GM19455 (cell line): ENCODE results near the gene XKR8.

Experiments used
- ATAC-seq: cut with Tn5 transposase; IDR thresholded peaks from one replicate; pipeline ENCODE4 v1.9.1; 2021; ENCODE audit not compliant: unreplicated experiment

XKR8 gene, protein sequence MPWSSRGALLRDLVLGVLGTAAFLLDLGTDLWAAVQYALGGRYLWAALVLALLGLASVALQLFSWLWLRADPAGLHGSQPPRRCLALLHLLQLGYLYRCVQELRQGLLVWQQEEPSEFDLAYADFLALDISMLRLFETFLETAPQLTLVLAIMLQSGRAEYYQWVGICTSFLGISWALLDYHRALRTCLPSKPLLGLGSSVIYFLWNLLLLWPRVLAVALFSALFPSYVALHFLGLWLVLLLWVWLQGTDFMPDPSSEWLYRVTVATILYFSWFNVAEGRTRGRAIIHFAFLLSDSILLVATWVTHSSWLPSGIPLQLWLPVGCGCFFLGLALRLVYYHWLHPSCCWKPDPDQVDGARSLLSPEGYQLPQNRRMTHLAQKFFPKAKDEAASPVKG

DNA sequence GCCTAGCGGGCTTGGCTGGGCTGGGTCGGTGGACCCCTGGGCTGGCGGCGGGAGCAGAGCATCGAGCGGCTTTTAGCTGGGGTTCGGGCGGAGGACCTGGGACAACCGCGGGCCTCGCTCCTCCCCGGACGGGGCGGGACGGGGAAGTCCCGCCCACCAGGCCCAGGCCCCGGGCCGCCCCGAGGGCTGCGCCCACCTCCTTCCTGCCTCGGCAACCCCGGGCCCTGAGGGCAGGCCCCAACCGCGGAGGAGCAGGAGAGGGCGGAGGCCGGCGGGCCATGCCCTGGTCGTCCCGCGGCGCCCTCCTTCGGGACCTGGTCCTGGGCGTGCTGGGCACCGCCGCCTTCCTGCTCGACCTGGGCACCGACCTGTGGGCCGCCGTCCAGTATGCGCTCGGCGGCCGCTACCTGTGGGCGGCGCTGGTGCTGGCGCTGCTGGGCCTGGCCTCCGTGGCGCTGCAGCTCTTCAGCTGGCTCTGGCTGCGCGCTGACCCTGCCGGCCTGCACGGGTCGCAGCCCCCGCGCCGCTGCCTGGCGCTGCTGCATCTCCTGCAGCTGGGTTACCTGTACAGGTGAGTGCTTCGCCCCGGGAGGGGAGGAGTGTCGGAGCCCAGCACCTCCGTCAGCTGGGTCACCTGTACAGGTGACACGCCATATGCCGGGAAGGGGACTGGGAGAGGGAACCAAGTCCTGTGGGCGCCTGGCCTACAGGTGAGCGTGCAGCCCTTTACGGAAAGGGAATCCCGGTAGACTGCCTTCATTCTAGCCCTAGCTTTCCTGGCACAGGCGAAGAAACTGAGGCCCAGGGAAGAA is at the start of gene XKR8:
TSS of gene XKR8 (plus strand) at position 182 of the 812 bp plus-strand sequence. CDS start at position 279, 97 bp downstream.
- ATAC-seq: peak; percentile 91

DNA sequence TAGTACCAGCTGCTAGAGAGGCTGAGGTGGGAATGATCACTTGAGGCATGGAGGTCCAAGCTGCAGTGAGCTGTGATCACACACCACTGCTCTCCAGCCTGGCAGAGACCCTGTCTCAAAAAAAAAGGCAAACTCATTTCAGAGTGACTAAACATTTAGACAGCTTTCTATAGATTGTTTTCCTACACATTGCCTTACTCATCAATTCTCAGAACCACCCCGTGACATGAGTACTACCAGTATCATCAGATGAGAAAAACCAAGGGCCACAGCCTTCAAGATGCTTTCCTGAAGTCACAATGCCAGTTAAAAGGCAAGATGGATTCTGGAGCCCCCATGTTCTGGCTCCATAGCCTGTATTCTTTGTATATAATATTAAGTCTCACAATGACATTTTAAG is 47.3 kb upstream of the XKR8 start:
- ATAC-seq: no peak

DNA sequence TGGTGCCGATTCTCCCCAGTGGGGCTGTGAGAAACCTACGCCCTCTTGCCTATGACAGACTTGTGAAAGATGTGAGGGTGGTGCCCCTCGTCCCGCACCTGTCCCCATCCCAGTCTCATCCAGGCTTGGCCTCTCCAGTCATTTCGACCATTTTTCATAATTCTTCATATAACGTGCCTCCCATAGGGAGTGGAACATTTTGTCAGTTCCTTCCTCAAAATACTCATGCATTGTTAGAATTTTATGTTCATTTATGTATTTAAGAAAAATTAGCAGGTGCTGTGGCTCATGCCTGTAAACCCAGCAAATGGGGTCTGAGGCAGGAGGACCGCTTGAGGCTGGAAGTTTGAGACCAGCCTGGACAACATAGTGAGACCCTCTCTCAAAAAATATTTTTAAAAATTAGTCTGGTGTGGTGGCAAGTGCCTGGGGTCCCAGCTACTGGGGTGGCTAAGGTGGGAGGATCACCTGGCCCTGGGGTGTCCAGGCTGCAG is 44.6 kb upstream of the XKR8 start:
- ATAC-seq: no peak

DNA sequence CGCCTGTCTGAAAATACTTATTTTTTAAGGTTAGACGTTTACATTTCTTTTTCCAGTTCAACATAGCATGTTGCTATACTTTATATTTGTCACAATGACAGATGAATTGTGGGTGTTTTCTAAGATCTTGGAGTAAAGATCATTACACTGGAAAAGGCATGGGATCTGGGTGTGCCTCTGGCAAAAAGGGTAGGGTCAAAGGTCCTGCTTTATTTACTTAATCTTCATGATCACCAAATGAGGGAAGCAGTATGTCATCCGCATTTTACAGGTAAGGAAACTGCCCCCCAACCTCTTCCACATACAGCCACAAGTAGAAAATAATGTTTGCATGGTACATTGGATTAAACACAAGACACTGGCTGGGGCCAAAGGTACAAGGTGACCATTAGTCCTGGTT is 37.5 kb upstream of the XKR8 start:
- ATAC-seq: no peak

DNA sequence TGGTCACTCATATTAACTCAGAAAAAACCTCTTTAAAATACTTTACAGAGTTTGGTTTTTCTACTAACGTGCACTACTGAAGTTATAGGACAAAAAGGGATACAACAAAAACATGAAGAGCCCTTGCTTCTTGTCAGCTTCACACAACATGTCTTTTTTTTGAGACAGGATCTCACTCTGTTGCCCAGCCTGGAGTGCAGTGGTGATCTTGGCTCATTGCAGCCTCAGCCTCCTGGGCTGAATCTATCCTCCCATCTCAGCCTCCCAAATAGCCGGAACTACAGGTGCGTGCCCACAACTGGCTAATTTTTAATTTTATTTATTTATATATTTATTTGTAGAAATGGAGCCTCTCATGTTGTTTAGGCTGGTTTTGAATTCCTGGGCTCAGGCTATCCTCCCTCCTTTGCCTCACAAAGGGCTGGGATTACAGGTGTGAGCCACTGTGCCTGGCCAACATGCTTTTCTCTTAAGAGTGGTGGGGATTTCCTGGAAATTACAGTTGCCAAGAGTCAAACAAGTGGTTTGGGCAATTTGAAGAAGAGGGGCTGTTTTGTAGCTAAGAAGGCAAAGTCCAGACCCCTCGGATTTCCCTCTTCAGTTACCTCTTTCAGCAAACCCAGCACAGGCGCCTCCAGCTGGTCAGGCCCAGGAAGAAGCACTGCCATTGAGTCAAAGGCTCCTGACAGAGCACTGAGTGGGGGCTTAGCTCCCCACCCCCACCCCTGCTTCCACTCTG is 31.4 kb upstream of the XKR8 start:
- ATAC-seq: no peak

DNA sequence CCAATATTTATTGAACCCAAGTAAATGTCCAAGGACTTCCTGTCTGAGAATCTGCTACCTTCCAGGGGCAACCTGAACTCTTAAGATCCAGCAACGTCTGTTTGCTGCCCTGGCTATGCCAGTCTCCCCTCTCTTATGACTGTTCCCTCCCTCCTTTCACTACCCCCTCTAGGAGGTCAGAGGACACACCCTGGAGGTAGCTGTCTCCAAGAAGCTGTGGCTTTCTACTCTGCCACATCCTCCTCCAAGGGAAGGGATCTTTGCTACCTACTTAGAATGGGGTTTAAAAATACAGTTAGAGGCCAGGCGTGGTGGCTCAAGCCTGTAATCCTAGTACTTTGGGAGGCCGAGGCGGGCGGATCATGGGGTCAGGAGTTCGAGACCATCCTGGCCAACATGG is 28.6 kb upstream of the XKR8 start:
- no peak for ATAC-seq

DNA sequence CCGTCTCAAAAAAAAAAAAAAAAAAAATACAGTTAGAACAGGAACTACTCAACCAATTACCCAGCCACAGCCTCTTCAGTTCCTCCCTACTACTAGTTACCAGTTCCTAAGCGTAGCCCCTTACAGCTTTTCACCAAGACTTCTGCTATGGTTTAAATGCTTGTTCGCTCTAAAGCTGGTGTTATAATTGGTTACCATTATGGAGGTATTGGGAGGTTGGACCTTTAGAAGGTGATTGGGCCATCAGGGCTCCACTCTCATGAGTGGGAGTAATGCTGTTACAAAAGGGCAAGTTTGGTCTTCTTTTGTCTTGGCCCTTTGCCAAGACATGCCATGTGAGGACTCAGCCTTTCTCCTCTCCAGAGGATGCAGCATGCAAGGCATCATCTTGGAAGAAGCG is 28.0 kb upstream of the XKR8 start:
- no peak for ATAC-seq

DNA sequence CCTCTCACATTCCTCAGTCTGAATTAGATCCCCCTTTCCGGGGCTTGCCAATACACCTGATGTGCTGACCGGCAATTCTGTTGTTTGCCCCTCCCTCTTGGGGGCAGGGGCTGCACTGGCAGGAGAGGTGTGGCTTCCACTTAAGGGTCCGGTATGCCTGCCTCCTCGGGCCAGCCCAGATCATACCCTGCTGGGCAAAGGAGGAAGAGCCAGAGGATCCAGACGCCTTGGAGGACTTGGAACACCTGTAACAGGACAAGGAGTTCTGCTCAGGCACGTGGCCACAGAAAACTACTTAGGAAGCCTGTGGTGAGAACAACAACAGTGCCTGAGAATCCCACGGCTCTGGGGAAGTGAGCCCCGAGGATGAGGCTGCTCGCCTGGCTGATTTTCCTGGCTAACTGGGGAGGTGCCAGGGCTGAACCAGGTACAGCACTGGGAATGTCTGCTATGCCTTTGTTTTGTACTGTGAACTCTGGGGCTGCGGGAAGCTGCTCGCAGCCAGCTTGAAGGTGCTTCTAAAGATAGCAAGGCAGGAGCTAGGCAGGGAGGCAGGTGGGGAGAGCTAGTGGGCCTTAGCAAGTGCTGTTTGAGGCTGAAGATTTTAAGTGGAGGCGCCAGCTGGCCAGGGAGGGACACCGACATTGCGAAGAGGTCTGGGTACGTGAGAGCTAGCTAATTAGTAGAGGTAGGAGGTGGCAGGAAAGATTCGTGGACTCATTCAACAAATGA is 24.8 kb upstream of the XKR8 start, which contains the start of gene SMPDL3B:
TSS of gene SMPDL3B (plus strand) at position 183 of the 732 bp plus-strand sequence. CDS start at position 367, 184 bp downstream.
- no peak for ATAC-seq

DNA sequence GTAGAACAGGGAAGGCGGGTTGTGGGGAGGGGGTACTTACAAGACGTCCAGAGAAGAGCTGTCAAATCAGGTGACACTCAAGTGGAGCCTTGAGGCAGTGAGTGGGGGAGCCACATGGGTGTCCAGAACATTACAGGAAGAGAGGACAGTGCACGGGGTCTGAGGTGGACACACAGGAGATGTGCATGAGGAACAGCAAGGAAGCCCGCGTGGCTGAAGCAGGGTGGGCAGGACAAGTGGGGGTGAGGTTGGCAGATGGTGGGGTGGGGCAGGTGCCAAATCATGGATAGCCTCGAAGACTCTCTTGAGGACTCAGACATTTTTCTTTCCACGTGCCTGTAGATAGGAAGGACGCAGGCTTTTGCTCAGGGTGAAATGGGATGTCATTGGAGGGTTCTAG is 24.1 kb upstream of the XKR8 start:
- no peak for ATAC-seq

DNA sequence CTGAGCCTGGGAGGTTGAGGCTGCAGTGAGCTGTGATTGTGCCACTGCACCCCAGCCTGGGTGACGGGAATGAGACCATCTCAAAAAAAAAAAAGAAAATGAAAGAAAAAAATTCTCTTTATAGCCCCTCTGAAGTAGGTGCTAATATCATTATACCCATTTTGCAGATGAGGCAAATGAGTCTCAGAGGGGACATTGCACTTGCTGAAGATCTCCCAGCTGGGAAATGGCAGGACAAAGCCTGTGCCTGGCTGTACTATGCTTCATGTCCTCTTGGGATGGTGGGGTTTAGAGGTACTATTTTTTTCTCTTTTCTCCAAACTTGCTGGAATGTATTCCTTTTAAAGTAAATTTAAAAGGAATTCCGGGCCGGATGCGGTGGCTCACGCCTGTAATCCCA is 23.4 kb upstream of the XKR8 start:
- ATAC-seq: no peak

DNA sequence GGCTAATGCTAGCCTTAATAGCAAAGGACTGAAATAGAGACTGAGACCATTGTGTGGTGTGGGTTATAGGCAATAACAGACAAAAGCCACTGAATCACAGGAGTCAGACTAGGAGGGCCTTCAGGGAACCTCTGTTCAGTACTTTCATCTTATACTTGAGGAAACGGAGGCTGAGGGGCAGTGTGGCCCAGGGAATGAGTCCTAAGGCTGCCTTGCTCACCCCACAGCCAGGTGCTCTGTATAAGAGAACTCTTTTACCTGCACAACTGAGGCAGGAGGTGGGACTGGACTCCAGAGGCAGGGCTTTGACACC is 22.3 kb upstream of the XKR8 start:
- no peak for ATAC-seq

DNA sequence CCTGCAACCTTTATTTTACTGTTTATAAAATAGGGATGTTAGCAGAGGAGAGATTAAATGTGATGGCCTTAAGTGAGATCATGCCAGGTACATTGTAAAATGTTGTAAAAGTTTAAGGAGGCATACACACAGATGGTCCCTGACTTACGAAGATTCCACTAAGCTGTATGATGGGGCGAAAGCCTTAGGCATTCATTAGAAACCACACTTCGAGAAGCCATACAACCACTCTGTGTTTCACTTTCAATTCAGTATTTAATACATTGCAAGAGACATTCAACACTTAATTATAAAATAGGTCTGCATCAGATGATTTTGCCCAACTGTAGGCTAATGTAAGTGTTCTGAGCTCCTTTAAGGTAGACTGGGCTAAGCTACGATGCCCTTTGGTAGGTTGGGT is 21.3 kb upstream of the XKR8 start:
- ATAC-seq: no peak

DNA sequence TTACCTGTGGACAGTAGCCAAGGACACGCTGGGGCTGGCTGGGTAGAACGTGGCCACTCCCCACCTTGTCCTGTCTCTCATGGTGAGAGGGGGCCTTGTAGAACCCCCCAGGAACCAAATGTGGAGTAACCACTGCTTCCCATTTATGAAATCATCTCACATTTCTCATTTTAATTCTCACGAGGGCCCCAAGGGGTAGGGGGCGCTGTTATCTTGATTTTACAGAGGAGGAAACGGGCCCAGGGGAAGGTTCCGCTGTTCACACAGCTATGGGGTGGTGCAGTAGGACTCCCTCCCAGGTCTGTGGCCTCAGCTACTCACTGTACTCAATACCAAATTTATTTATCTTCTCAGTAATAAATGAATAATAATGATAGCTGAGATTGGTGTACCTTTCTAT is 19.5 kb upstream of the XKR8 start:
- no peak for ATAC-seq

DNA sequence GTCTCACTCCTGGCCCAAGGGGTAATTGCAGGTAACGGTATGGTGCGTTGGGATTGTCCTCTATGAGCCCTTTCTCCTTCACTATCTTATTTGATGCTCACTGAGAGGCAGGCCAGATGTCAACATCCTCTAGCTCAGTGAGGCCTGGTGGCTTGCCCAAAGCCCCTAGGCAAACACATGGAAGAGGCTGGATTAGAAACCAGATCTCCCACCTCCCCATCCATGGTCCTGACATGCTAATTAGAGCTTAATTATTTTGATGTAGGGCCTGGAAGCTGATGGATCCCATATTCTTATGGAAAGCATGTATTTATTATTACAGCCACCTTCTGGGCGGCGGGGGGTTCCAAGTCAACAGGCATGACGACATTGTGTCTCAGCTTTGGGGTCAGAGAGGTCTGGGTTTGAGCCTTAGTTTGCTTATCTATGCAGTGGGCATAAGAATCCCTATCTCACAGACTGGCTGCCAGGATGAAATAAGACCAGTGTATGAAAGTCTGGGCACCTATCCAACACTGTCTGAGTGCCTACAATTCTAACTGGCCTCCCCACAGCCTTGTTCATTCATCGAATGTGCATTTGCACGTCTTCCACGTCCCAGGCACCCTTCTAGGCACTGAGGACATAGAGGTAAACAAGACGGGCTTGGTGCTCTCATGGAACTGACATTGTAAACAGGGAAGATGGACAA is 18.8 kb upstream of the XKR8 start:
- no peak for ATAC-seq

DNA sequence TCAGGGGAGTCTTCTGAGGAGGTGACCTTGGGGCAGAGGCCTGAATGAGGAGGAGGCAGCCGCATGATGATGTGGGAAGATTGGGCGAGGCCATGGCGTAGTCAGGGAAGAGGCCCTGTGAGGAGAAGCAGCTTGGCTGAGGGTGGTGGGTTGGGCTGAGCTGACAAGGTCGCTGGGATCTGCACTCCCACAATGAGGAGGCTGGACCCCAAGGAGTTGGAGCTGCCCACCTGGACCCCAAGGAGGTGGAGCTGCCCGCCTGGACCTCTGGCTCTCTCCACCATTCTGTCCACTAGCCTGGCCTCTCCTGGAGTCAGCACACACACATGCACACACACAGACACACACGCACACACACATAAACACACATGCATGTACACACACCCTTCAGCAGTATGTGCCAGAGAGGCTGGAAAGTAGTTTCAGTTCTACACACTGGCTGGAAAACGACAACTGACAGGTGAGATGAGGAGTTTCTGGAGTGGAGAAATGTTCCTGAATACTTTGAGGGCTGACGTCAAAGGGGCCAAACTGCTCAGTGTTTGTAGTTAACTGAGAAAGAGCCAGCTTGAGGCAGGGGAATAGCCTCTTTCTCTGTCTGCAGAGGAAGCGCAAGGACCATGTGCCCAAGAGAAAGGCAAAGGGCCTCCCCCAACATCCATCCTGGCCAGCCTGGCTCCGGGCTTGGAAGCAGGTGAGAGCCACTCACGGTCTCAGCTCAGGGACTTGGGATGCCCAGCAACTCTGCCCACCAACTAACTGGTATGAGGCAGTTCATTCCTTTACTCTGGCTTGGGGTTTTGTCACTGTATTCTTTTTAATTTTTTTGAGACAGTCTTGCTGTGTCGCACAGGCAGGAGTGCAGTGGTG is 17.9 kb upstream of the XKR8 start:
- no peak for ATAC-seq

DNA sequence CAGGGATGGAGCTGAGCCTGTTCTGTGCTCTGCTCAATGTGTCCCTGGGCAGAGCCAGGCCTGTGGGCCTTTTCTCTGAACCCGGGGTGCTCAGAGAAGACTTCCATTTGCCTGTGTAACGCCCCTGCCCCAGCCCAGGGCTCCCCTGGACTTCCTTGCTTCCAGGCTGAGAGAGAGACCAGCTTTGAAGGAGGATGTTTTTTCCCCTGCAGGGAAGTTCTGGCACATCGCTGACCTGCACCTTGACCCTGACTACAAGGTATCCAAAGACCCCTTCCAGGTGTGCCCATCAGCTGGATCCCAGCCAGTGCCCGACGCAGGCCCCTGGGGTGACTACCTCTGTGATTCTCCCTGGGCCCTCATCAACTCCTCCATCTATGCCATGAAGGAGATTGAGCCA is 14.8 kb upstream of the XKR8 start:
- ATAC-seq: no peak

DNA sequence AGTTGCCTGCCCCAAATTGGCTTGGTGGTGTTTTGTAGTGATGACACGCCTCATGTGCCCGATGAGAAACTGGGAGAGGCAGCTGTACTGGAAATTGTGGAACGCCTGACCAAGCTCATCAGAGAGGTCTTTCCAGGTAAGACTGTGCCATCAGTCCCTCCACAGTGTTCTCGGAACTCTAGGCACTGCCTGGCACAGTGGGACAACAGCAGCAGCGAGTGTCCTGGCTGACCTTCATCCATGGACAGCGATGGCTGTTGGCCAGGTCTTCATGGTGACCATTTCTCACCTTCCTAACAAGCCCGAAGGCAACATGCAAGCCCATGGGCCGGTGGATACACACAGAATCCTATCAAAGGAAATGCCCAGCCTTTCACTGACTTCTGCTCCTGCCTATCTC is 10.7 kb upstream of the XKR8 start:
- no peak for ATAC-seq

DNA sequence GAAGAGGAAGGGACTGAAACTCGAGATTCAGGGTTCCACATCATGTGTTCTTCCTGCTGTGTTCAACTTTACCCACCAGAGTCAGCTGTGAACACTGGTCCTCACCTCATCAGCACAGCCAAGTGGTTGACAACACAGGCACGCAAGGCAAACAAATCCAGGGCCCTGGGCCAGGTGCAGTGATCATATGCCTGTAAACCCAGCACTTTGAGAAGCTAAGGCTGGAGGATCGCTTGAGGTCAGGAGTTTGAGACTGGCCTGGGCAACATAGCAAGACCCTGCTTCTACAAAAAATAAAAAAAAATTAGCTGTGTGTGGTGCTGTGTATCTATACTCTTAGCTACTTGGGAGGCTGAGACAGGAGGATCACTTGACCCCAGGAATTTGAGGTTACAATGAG is 8.4 kb upstream of the XKR8 start:
- ATAC-seq: no peak

DNA sequence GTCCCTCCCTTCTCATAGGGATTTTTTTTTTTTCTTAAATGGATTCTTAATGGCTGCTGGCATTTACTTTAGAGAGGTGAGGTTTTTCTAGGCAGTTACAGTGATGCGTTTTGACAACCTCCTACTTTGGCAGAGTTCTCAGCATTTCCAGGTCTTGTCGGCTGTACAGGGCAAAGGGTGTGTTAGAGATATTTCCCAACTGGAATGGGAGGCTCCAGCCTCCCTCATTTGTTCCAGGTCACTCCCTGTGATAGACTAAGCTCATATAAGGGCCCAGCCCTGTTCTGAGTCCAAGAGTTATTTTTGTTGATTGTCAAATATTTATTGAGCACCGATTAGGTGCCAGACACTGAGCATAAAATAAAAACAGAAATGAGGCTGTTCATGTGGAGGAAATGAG is 7.6 kb upstream of the XKR8 start:
- ATAC-seq: no peak
